Measurements from ENCODE around the gene HTD2.
"Not testable (repeated sequence)": the region's sequence is repeated elsewhere in the genome, so short reads cannot be mapped to it uniquely, and the experiment has no call there.

HTD2 gene

DNA sequence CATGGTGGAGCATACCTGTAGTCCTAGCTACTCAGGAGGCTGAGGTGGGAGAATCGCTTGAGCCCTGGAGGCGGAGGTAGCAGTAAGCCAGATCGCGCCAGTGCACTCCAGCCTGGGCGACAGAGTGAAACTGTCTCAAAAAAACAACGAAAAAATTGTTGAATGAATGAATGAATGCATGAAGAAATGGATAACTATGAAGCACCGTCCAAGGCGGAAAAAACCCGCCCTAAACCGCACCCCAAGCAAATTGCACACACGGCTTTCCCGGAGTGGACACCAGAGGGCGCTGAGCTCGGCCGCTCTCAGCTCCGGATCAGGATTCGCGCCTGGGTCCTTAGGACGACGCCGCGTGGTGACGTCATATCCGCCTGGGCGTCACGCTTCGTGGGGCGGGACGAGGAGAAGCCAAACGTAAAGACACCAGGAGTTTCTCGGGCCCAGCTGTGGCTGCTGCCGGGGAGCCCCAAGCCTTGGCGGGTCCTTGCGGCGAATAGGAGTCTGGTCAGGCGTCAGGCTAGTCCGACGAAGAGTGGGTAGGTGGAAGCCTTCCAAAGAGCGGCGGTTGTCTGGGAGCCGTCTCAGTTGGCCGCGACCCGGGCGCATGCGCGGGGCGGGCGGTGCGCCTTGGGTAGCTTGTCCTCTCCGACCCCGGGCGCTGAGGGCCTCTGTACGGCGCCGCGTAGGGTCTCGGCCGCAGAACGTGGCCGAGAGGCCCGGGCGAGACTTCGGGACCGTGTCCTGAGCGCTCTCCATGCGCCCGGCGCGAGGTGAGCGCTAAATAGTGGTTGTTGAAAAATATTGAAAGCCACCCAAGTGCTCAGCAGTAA lies at the start of gene HTD2, which contains the start of gene RPP14:
HTD2 (plus strand) TSS at position 639 of the 830 bp plus-strand sequence. CDS start 11,094 bp downstream, outside the sequence.
RPP14 (plus strand) TSS at position 364 of the 830 bp plus-strand sequence. CDS start 4,085 bp downstream, outside the sequence.
- DNase-seq (ENCODE audit: low read depth): peak; percentile 98

DNA sequence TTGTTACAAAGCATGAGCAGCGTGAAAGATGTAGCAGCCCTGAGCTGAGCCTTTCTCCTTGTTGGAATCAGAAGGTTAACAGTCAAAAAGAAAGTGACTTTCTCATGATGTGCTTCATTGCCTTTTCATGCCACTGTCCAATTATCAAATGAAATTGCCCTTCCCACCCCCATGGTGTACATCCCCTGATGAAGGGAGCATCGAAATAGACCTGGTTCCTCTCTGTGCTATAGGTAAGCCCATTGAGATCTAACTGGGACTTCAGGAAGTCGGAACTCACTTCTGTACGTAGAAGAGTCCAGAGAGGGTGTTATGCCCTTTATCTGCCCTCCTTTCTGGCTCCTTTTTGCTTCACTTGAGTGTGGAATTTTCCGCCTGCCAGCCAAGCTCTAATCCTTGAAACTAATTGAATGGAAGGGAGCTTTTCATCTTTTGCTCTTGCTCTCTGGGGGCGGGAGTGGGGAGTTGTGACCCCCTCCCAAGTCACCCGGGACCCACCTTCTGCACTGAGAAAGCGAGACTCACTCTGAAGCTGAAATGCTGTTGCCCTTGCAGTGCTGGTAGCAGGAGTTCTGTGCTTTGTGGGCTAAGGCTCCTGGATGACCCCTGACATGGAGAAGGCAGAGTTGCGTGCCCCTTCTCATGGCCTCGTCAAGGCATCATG lies 47.8 kb upstream of the HTD2 start:
- no peak for DNase-seq (ENCODE audit: low read depth)

DNA sequence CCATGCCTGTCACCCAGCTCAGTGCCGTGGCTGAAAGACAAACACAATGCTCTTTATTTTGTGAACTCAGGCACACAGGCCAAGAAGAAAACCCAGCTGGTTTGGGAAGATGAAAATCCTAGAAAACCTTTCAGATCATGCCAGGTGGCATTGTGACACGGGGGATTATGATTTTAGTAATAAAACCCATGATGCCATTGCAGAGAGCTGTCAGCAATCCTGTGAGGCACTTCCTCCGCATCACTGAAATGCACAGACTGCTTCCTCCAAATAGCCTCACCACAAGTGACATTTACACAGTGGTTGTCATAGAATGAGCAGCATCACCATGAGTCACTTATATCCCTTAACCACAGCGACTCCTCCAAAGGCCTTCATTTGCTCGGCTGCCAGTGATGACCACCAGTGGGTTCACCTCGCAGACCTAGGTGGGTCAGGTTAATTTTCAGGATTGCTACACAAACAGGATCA lies 46.0 kb upstream of the HTD2 start:
- DNase-seq (ENCODE audit: low read depth): no peak

DNA sequence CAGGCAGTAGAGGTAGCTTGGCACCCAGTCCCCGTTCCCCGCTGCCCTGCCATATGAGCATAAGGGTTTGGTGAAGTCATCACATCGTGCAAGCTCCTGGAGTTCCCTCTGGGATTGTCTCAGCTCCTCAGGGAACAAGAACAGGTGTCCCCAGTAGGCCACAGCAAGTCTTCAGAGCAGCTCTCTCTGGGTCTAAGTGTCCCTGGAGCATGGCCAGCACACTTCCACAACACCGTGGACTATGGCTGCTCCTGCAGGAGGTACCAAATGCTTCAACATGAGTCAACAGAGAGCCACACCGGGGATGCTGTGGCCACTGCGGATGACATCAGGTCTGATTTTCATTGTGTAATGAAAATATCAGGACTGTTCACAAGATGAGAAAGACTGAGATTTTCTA lies 45.6 kb upstream of the HTD2 start:
- no peak for DNase-seq (ENCODE audit: low read depth)

DNA sequence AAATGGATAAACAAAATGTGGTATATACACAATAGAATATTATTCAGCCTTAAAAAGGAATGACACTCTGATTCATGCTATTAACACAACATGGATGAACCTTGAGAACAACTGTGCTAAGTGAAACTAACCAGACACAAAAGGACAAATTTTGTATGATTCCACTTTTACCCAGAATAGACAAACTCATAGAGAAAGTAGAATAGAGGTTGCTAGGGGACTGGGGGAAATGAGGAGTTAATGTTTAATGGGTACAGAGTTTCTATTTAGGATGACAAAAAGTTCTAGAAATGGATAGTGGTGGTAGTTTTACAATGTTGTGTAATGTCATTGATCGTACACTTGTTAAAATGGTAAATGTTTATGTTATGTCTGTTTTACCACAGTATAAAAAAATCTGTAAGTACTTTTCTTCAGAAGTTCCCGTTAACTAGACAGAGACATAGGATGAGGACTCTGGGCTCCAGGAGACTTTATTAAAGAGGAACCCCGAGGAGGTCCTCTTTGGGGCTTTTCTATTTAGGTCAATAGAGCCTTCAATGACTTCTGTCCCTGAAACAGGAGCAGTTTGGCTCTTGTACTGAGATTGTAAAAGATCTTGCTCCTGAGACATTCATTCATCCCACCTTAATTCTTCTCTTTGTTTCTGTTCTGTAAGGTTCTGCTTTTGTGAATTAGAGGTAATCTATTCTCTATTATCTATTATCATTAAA lies 44.2 kb upstream of the HTD2 start:
- no peak for DNase-seq (ENCODE audit: low read depth)

DNA sequence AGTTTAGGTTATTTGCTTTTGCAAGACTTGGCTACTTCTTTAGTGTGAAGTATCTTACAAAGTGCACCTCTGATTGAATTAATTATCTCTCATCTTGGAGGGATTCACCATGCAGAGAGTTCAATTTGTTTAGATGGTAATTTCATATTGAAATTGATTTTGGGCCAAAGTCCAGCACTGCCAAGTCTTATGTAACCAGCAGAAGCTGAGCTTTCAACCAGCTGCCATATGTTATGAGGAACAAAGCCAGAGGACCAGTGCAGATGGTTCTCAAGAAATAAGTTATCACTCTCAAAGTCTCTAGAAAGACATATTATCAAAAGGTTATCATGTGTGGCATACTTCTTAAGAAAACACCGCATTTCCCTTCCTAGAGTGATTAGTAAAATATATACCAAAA lies 39.7 kb upstream of the HTD2 start:
- DNase-seq (ENCODE audit: low read depth): no peak

DNA sequence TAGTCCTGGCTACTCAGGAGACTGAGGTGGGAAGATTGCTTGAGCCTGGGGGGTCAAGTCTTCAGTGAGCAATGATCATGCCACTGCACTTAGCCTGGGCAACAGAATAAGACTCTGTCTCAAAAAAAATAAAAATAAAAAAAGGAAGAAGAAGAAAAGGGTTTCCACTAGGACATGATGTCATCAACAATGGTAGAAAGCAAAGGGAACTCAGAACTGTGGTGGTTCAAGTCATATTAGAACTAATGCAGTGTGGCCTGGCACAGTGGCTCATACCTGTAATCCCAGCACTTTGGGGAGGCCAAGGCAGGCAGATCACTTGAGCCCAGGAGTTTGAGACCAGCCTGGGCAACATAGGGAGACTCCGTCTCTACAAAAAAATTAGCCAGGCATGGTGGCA lies 38.8 kb upstream of the HTD2 start:
- DNase-seq (ENCODE audit: low read depth): not testable (repeated sequence)

DNA sequence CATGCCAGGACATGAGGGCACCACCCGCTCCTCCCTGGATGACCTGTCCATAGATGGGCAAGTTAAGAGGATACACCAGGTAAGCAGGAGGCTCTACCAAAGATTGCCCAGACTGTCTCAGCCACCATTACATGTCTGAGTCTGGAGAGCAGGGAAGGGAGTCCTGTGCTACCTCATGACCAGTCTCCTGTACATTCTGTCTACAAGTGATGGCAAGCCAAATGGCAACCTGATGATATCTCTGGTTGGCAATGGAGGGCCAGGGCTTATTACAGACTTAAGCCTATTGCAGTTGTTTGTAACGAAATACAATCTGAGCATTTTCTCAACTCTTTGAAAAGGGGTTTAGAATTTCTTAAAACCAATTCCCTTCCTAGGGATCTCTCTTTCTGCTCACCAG lies 37.0 kb upstream of the HTD2 start:
- DNase-seq (ENCODE audit: low read depth): no peak

DNA sequence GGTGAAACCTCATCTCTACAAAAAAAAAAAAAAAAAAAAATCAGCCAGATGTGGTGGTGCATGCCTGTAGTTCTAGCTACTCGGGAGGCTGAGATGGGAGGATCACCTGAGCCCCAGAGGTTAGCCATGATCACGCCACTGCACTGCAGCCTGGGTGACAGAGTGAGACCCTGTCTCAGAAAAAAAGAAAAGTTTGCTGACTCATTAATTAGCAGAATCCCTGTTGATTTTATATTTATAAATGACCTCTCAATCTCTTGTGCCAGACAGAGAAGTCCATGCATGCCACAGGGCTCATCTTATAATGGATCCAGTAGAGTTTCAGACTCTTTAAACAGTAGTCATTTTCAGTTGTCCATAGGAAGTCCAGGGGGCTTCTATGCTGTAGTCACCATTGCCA lies 35.8 kb upstream of the HTD2 start:
- no peak for DNase-seq (ENCODE audit: low read depth)

DNA sequence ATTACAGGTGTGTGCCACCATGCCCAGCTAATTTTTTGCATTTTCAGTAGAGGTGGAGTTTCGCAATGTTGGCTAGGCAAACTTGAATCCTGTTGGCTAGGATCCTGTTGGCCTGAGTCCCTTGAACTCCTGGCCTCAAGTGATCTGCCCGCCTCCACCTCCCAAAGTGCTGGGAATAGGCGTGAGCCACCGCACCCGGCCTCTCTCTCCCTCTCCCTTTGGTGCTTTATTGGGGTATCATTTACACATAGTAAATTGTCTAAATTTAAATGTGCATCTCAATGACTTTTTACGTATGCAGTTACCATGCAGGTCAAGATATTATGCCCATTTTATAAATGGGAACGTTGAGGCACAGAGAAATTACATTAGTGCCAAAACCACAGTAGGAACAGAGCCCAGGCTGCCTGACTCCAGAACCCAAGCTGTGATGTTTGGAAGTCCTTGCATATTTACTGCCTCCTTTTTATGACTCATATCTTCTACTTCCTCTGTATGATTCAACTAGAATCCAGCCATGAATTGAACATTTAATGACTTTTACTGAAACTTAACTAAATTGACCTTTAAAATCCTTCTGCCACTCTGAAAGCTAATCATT lies 34.3 kb upstream of the HTD2 start:
- no peak for DNase-seq (ENCODE audit: low read depth)

DNA sequence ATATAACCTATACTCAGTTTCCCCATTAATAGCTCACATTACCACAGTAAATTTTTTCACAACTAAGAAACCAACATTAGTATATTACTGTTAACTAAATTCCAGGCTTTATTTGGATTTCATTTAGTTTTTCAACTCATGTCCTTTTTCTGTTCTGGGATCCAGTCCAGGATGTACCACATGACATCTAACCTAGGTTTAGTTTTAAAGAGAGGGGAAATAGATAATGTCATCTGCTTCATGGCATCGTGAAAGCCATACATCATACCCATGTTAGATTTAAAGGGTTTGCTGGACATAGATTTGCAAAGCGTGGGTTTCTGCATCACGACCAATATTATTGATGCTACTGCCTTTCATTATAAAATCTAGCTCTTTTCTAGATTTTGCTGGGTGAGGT lies 33.4 kb upstream of the HTD2 start:
- DNase-seq (ENCODE audit: low read depth): no peak

DNA sequence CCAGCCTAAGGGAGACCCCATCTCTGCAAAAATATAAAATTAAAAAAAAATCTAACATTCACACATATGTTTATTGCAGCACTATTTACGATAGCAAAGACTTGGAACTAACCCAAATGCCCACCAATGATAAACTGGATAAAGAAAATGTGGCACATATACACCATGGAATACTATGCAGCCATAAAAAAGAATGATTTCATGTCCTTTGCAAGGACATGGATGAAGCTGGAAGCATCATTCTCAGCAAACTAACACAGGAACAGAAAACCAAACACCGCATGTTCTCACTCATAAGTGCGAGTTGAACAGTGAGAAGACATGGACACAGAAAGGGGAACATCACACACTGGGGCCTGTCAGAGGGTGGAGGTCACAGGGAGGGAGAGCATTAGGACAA lies 33.0 kb upstream of the HTD2 start:
- DNase-seq (ENCODE audit: low read depth): not testable (repeated sequence)

DNA sequence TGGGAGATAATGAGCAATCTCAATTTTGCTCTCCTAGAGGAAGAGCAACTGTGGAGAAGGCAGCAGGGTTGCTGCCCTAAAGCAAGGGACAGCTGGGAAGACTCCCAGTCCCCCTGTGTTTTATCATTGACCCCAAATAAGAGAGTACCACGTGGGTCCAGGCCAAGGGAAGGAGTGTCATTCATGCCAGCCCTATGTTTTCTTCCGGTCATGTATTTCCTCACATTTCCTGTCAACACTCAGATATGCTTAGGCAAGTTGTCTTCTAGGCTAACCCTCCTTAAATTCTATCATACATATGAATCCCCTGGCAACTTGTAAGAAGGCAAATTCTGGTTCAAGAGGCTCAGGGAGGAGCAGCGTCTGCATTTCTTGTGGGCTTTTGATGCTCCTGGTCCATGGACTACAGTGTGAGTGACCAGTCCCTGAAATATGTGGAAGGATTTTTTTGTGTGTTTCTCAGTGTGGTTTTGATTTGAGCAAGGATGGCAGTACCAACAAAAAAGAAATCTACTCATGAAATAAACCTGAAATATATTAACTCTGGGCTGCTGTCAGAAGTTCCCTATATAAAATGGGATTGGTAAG lies 32.2 kb upstream of the HTD2 start:
- no peak for DNase-seq (ENCODE audit: low read depth)

DNA sequence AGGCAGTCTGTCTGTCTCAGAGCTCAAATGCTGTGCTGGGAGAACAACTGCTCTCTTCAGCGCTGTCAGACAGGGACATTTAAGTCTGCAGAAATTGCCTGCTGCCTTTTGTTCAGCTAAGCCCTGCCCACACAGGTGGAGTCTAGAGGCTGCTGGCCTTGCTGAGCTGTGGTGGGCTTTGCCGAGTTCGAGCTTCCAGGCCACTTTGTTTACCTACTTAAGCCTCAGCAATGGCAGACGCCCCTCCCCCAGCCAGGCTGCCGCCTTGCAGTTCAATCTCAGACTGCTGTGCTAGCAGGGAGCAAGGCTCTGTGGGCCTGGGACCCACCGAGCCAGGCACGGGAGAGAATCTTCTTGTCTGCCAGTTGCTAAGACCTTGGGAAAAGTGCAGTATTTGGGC lies 25.3 kb upstream of the HTD2 start:
- DNase-seq (ENCODE audit: low read depth): no peak

DNA sequence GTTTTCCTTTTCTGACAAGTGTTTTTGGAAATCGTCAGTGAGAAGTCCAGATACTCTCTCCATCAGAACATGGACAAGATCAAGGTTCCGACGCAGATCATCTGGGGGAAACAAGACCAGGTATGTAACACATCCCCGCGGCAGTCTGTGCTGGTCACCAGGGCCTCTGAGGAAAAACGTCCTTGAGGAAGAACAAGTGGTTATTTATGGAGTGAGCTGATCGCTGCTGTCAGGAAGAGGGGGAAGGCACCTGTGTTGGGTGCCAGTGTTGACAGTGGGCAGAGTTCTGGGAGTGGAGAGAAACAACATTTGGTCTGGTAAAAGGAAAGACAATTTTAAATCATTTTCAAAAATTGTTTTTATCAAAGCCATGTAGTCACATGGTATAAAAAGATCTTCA lies 21.0 kb upstream of the HTD2 start:
- DNase-seq (ENCODE audit: low read depth): no peak

DNA sequence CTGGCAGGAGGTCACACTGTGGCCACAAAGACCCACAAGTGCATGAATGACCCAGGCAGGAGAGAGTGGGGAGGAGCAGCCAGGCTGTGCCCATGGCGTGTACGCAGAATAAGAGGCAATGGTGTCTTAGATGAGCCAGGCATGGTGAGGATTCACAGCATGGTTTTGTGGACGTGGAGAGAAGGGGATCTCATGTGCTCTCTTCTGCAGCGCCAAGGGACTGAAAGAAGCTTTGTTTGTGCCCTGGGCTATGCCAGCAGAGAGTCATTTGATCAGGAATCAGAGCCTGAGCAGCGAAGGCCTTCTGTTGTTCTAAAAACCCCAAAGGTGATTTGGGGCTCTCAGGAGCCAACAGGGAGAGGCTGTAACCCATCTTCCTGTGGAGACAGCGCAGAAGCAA lies 19.0 kb upstream of the HTD2 start:
- no peak for DNase-seq (ENCODE audit: low read depth)

DNA sequence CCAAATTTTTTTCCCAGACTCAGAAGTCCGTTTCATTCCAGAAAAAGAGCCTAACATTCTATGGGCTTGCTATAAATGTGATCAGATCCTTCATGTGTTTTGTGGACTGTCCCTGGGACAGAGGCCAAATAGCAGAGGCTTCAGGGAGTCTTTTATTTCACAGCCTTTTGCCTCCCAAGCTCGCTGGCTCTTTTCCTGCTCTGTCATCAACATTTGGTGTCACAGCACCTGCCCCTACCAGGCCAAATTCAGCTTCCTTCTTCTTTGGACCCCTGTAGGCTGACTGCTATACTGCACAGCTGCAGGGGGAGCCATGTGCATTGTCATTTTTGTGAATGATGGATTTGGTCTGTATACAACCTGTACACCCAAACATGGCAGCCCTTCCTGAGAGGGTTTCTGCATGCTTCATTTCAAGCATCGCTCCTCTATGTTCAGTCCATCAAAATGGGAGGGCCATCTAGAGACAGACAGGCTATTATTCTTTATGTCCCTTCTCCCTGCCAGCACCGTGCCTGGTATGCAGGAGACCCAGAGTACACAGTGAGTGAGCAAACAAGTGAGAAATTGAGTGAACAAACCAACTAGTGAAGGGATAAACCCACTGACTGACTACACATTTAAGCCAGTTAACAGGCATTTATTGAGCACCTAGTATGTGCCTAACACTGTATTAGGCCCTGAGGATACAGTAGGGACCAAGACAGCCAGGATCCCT lies 18.1 kb upstream of the HTD2 start:
- no peak for DNase-seq (ENCODE audit: low read depth)

DNA sequence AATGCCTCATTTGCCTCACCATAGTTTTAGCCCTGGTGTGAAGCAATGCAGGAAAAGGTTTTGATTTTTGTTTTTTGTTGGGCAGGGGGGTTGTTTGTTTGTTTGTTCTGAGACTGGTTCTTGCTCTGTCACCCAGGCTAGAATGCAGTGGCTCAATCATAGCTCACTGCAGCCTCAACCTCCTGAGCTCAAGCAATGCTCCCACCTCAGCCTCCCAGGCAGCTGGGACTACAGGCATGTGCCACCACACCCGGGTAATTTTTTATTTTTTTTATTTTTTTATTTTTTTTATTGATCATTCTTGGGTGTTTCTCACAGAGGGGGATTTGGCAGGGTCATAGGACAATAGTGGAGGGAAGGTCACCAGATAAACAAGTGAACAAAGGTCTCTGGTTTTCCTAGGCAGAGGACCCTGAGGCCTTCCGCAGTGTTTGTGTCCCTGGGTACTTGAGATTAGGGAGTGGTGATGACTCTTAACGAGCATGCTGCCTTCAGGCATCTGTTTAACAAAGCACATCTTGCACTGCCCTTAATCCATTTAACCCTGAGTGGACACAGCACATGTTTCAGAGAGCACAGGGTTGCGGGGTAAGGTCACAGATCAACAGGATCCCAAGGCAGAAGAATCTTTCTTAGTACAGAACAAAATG lies 17.2 kb upstream of the HTD2 start:
- not testable (repeated sequence) for DNase-seq (ENCODE audit: low read depth)

DNA sequence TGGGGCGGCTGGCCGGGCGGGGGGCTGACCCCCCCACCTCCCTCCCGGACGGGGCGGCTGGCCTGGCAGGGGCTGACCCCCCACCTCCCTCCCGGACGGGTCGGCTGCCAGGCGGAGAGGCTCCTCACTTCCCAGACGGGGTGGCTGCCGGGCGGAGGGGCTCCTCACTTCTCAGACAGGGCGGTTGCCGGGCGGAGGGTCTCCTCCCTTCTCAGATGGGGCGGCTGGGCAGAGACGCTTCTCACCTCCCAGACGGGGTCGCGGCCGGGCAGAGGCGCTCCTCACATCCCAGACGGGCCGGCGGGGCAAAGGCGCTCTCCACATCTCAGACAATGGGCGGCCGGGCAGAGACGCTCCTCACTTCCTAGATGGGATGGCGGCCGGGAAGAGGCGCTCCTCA lies 15.9 kb upstream of the HTD2 start:
- not testable (repeated sequence) for DNase-seq (ENCODE audit: low read depth)

DNA sequence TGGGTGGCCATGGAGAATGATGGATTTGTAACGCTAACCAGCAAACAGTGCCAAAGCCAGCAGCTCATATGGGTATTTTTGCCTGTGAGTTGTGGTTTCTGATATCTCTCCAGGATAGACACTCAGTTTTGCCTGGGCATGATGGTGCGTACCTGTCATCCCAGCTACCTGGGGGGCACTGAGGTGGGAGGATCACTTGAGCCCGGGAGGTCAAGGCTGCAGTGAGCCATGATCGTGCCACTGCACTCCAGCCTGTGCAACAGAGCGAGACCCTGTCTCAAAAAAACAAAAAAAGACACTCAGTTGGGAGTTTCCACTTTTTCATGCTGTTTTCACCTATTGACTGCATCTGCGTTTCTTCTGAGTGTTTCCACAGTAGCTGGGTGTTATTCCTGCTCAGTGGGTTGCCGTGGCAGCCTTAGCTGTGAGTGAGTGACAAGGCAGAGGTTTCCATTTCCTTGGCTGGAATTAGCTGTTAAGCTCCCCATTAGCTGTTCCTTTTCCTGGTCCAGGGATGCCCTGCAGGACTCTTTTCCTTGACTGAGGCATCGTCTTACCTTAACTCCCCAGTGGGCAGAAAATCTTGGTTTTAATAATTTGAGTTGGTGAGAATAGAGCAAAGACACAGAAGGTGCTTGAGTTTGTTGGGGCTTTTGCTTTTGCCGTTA lies 14.5 kb upstream of the HTD2 start:
- no peak for DNase-seq (ENCODE audit: low read depth)

Measured in activated T-cell treated with anti-CD3 and anti-CD28 coated beads for 1 hour (primary cell).